ENCODE results near the gene LRRC1. TPM values are rescaled to one million over a fixed set of nuclear protein-coding genes. Genes with fewer than 3 reads are reported as not detected.

The LRRC1 gene
- total and polyA plus RNA-seq, 2 of the 8 experiments (the other 6 are each of a cell fraction or from before 2014, with no cell fraction given): 6.7 to 15.9 TPM

DNA sequence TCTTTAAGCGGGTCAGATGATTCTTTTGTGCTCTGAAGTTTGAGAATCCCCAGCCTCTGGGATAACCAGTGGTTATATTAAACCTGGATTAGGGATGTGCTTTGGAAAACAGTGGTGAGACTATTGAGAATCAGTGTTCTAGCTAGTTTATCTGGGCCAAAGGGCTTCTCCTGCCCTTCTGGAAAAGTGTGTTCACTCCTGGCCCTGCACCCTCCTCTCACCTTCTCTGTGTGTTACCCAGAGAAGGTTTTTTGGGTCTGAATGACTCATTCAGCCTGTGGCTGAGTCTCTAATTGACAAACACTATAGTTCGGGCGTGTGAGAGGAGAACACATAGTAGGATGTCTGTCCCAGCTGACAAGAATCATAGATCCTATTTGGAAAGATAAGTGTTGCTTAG, 66.7 kb downstream of the LRRC1 start:
- TF ChIP-seq, protein P1, sequence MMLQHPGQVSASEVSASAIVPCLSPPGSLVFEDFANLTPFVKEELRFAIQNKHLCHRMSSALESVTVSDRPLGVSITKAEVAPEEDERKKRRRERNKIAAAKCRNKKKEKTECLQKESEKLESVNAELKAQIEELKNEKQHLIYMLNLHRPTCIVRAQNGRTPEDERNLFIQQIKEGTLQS (IDR thresholded peaks at IDR 0.05; ENCODE audit: insufficient read depth, low read depth, low read length): no peak
- TF ChIP-seq PHF8 (conservative IDR thresholded peaks at IDR 0.05; ENCODE audit: low read depth, low read length) (no peak), KDM5A (IDR thresholded peaks at IDR 0.05; ENCODE audit: low read length) (no peak), SAP30 (IDR thresholded peaks at IDR 0.05; ENCODE audit: insufficient read depth, insufficient replicate concordance, low read length) (no peak), SP4 (IDR thresholded peaks at IDR 0.05; ENCODE audit: low read length) (no peak)
- Histone ChIP-seq H3K18ac (ENCODE audit: extremely low read depth, low read length) (no peak overlapping the region), H3K4me1 (replicated peaks in 1 of 4; ENCODE audit: control insufficient read depth in 3 of 4, insufficient read depth in 4 of 4, low read length in 3 of 4) (peaks cover 0 to 4% (median 2%) of the 10 kb centered on the region in 4 experiments; a peak in 2 of 7 replicates), H3K79me2 (ENCODE audit: control insufficient read depth in 1 of 2, insufficient read depth in 2 of 2, low read length in 2 of 2) (no peaks in the 10 kb centered on the region), H3K9ac (replicated peaks in 1 of 4; ENCODE audit: extremely low read depth in 1 of 4, low read depth in 3 of 4, low read length in 3 of 4) (no peak overlapping the region), H3K23ac (ENCODE audit: insufficient read length) (no peak overlapping the region), H3K4me2 (ENCODE audit: insufficient read depth in 1 of 2, low read depth in 2 of 2, low read length in 2 of 2) (no peak overlapping the region), H4K5ac (ENCODE audit: insufficient read length, low read depth, low read length) (no peak overlapping the region), H3K4me3 (ENCODE audit: extremely low read depth in 1 of 4, insufficient read depth in 2 of 4, low read depth in 3 of 4, low read length in 4 of 4) (no peak overlapping the region), H3K36me3 (ENCODE audit: control insufficient read depth in 2 of 4, insufficient read depth in 4 of 4, low read length in 3 of 4) (no peaks in the 10 kb centered on the region), H4K20me1 (replicated peaks in 1 of 2; ENCODE audit: control insufficient read depth in 1 of 2, insufficient read depth in 2 of 2, low read length in 2 of 2) (no peaks in the 10 kb centered on the region), H2BK120ac (replicated peaks; ENCODE audit: low read depth, low read length) (no peak overlapping the region), H4K91ac (replicated peaks; ENCODE audit: insufficient read length, low read length) (no peak overlapping the region), H3K23me2 (ENCODE audit: low read depth, low read length) (no peaks in the 10 kb centered on the region), H3K4ac (replicated peaks; ENCODE audit: insufficient read length, low read depth, low read length) (no peak overlapping the region), H2AK5ac (ENCODE audit: low read depth, low read length) (no peak overlapping the region), H3K79me1 (ENCODE audit: low read depth, low read length) (no peaks in the 10 kb centered on the region; the same call in 1 of the 2 replicates), H2BK15ac (ENCODE audit: low read length) (no peak overlapping the region), H3K27ac (ENCODE audit: low read depth, low read length) (no peak overlapping the region), H2BK20ac (ENCODE audit: low read length) (no peak overlapping the region), H2BK12ac (ENCODE audit: low read depth, low read length) (no peak overlapping the region), H3K56ac (replicated peaks; ENCODE audit: insufficient read length, low read depth, low read length) (no peak overlapping the region), H2AFZ (ENCODE audit: low read length) (no peak overlapping the region), H2BK5ac (ENCODE audit: low read depth, low read length) (no peak overlapping the region), H3K9me3 (ENCODE audit: insufficient read depth in 2 of 2, low read depth in 1 of 2, low read length in 1 of 2) (no peaks in the 10 kb centered on the region), H4K8ac (ENCODE audit: extremely low read depth, insufficient read depth, low read length) (no peak overlapping the region), H3K14ac (ENCODE audit: insufficient read length) (no peak overlapping the region), H3K27me3 (replicated peaks in 1 of 4; ENCODE audit: control insufficient read depth in 3 of 4, extremely low read depth in 1 of 4, insufficient read depth in 3 of 4, low read length in 3 of 4) (no peaks in the 10 kb centered on the region)
- ChIA-PET CTCF (ENCODE audit: partially characterized antibody) (interaction anchor here (0.9 to 1.8 kb wide), 3 partner anchors 11 to 126 kb away, joined by 3 to 6 read pairs (median 5); no protein-coding TSS in a partner anchor), POLR2A (ENCODE audit: partially characterized antibody) (interaction anchor here (0.9 kb wide), 1 partner anchor 67 kb away, joined by 3 read pairs; no protein-coding TSS in a partner anchor)
- no peak for DNase-seq (ENCODE audit: low read depth in 1 of 2, low spot score in 2 of 2)
- FAIRE-seq: no peak
- WGBS, 2 experiments (ENCODE audit: extremely low coverage in 1 of 2, insufficient coverage in 1 of 2, insufficient read length in 1 of 2, insufficient replicate concordance in 2 of 2, low coverage in 1 of 2, low lambda C conversion rate in 2 of 2, missing lambda C conversion rate in 1 of 2): 84% methylated on average over 3 of the region's 3 CpGs; no CpG with 5 or more reads in 1 of the 2 experiments
